Ovary (tissue), 9 donors: ENCODE data around the gene ITGB7. TPM values are rescaled to one million over a fixed set of nuclear protein-coding genes. Genes with fewer than 3 reads are reported as not detected.

Experiments used
- DNase-seq, 5 donors: peaks; one replicate each; pipeline ENCODE4 v3.0.0-alpha.2; 2019 to 2020
- H3K27ac ChIP-seq, 2 donors: fragments of 200-600 bp; one replicate each; pipeline versions ENCODE4 v1.5.1 to v1.8.0; 2019 to 2022
- H3K27me3 ChIP-seq: fragments of 200-600 bp; one replicate; pipeline ENCODE4 v1.8.0; 2022
- H3K36me3 ChIP-seq: fragments of 200-600 bp; sonication (generic); one replicate; pipeline ENCODE4 v1.5.1; 2019
- H3K4me1 ChIP-seq: one replicate; pipeline ENCODE4 v1.8.1; 2013; ENCODE audit warnings: mild to moderate bottlenecking, moderate library complexity; ENCODE audit not compliant: insufficient read depth
- H3K4me3 ChIP-seq: fragments of 200-600 bp; sonication (generic); one replicate; pipeline ENCODE4 v1.5.1; 2017
- H3K9me3 ChIP-seq, 2 donors: fragments of 200-600 bp in 1 of 2; sonication (generic) in 1 of 2; one replicate each; pipeline versions ENCODE4 v1.5.1 to v1.8.1; 2013 to 2019; ENCODE audit warnings: mild to moderate bottlenecking in 1 of 2, moderate library complexity in 1 of 2
- EP300 ChIP-seq: sonication (generic); formaldehyde crosslinking; IDR thresholded peaks from one replicate; pipeline ENCODE4 v1.6.1; 2017; ENCODE audit warnings: antibody characterized with exemption
- POLR2A ChIP-seq: fragments of 450-650 bp; IDR thresholded peaks from one replicate; pipeline ENCODE4 v1.6.1; 2017; ENCODE audit warnings: antibody characterized with exemption, mild to moderate bottlenecking, moderate library complexity
- WGBS, 3 donors: extraction: QIAGEN DNeasy Blood & Tissue Kit in 1 of 3; methylation state at CpG; one replicate each; pipeline versions ENCODE4 v1.1.5 to v1.1.7; 2013 to 2017; 5-methylcytosine and 5-hydroxymethylcytosine counted together
- intact Hi-C, 4 donors: fragments of 100-400 bp; cut with DNase I; formaldehyde crosslinking; loops; one replicate each; pipeline versions ENCODE4 v1.11.0 to v1.15.1; 2022 to 2023
- polyA plus RNA-seq, 2 donors: library from polyadenylated mRNA; stranded (reverse); fragments of 200-250 nt in 1 of 2; fragments of 350-450 nt in 1 of 2; fragmentation: Illumina TruSeq in 1 of 2; extraction: RNeasy Lipid Tissue Mini Kit (QIAGEN cat#74804) in 1 of 2; gene quantifications; one replicate each; pipeline ENCODE4 v1.2.3, GENCODE V29; 2013 to 2014
- total RNA-seq, 7 donors: library from RNA; depleted of rRNA in 2 of 7; stranded (reverse); fragments of >200 nt in 2 of 7; fragmentation: NEBNext Ultra II Directional in 3 of 7; extraction: Animal tissue kit (Norgen Biotek cat#: 25700) in 3 of 7; gene quantifications; one replicate each; pipeline versions ENCODE4 v1.1.0 to v1.2.4, GENCODE V29; 2016 to 2023
- TF ChIP-seq, protein P1 (sequence below), 3 donors: fragments of 450-650 bp in 2 of 3; fragments of 200-600 bp in 1 of 3; IDR thresholded peaks; one replicate each; pipeline versions ENCODE4 v1.5.1 to v1.8.0; 2016 to 2022; ENCODE audit warnings: antibody characterized with exemption in 3 of 3, mild to moderate bottlenecking in 1 of 3
- donor health status: DM: no; HTN: no; CAD: no; lungs with moderate emphysema.
- donor health status: DM: no; HTN: no; CAD: no.
- donor health status: Bipolar disorder and iron deficiency.
- donor health status: DM: yes; HTN: yes; CAD: no.
- donor health status: DM: no; HTN: no; CAD: no.
- donor health status: DM: yes; HTN: yes; CAD: no.

The ITGB7 gene
- total and polyA plus RNA-seq, 9 donors = 0.45 to 3.1 (median 1.7) TPM

DNA sequence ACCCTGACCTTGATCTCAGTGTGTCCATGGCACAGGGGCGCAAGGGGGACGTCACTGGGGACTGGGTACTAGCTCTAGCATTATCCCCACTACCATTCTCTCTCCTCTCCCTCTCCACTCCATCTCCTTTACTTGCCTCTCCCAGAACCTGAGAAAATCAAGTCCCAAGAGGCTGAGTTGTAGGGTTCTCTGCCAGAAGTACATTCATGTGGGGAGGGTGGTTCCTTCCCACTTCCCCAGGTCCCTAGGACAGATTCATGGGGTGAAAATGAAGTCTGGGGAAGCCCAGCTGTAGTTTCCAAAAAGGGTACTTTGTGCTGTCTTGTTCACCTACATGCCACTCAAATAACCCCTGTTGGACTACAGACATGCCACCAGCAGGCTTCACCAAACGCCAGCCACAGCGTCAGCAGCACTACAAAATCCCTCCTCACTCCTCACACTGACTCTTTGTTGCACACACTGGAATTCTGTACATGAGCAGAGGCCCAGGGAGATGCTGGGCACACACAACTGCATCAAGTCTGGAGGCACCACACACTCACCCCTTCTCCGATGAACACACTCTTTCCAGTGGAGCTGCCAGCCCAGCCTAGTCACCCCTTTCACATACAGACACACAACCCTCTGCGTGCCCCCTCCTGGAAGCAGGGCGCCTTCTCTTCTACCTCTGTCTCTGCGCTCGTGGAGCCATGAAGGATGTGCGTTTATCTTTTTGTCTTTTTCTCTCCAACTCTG, 18.0 kb upstream of the ITGB7 start:
- 76 to 79% (median 78%) methylated on average over 10 of the region's 10 CpGs for WGBS, 3 donors
- intact Hi-C loops = no loop called here
- no peaks in the 10 kb centered on the region for H3K9me3 ChIP-seq
- no peak overlapping the region for H3K4me3 ChIP-seq
- TF ChIP-seq, protein P1, sequence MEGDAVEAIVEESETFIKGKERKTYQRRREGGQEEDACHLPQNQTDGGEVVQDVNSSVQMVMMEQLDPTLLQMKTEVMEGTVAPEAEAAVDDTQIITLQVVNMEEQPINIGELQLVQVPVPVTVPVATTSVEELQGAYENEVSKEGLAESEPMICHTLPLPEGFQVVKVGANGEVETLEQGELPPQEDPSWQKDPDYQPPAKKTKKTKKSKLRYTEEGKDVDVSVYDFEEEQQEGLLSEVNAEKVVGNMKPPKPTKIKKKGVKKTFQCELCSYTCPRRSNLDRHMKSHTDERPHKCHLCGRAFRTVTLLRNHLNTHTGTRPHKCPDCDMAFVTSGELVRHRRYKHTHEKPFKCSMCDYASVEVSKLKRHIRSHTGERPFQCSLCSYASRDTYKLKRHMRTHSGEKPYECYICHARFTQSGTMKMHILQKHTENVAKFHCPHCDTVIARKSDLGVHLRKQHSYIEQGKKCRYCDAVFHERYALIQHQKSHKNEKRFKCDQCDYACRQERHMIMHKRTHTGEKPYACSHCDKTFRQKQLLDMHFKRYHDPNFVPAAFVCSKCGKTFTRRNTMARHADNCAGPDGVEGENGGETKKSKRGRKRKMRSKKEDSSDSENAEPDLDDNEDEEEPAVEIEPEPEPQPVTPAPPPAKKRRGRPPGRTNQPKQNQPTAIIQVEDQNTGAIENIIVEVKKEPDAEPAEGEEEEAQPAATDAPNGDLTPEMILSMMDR (IDR thresholded peaks at IDR 0.05) = no peak
- no peak for TF ChIP-seq EP300
- no peaks in the 10 kb centered on the region for H3K36me3 ChIP-seq
- peaks cover 4% of the 10 kb centered on the region for H3K4me1 ChIP-seq
- DNase-seq = no peak
- peak overlapping the region in 1 of 2 donors; percentile 99 for H3K27ac ChIP-seq
- no peaks in the 10 kb centered on the region for H3K27me3 ChIP-seq

DNA sequence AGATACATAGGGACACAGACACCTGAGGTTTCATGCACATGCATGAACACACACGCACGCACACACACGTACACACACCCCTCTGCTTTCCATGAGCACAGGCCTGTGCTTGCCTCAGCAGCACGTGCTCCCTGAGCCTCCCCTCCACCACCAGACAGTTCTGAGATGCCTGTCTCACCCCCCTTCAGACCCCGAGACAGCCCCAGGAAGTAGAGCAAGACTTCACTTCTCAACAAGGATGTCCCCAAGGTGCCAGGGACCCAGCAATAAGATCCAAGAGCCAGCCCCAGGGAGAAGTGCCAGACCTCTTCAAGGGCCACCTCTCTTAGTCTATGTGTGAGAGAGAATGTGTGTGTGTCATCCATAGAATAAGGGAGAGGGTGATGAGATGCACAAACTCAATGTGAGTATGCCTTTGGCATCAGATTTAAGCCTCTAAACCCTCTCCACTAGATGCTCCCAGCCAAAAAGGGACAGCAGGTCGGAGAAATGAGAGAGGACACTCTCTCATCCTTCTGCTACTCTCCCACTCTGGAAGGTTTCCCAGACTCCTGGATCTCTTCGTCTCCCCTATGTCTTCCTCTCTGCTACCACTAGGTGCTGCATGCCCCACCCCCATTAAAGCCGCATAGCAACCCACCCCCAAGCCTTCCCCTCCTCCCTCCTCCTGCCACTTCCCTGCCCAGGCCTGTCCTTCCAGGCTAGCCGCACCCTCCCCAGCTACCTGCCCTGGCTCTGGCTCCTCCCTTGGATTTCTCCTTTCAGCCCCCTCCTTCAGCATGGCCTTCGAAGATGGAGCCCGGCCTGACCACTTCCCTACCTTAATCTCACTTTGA, 17.2 kb upstream of the ITGB7 start:
- 64 to 68% (median 64%) methylated on average over 11 of the region's 11 CpGs for whole genome bisulfite sequencing, 3 donors
- TF ChIP-seq, protein P1 (IDR thresholded peaks at IDR 0.05) = no peak
- TF ChIP-seq EP300 (no peak), POLR2A (no peak)
- peaks cover 4% of the 10 kb centered on the region for H3K4me1 ChIP-seq

DNA sequence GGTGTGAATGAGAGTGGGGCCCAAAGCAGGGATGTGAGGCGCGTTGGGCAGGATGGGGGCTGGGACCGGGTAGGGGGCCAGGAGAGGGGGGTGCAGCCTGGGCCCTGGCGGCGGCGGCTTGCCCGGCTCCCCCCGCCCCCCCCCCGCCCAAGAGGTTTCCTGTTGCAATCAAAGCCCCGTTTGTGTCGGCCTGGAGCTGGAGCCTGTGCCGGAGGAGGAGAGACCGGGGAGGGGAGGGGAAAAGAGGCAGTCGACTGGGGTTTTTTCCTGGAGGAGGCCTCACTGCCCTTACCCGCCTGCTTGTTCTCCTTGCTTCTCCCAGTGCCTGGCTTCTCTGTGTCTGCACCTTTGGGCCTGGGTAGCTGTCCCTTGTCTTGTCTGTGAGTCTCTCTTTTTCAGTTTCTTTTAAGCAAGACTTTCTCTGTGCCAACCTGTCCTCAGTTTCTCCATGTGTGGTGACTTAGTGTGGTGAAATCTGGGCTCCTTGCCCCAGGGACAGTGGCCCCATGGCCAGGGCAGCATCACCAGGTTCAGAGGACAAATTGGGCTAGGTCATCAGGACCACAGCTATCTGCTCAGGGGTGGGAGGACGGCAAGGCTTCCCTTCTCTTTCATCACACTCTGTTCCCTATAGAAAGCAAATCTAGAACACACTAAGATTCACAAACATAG, 16.5 kb upstream of the ITGB7 start:
- peaks cover 4% of the 10 kb centered on the region for H3K4me1 ChIP-seq
- WGBS, 3 donors = 29 to 36% (median 31%) methylated on average over 16 of the region's 16 CpGs
- H3K9me3 ChIP-seq = no peaks in the 10 kb centered on the region
- peak overlapping the region in 1 of 2 donors; percentile 99 for H3K27ac ChIP-seq
- TF ChIP-seq EP300 = no peak
- TF ChIP-seq POLR2A = no peak
- TF ChIP-seq, protein P1 (IDR thresholded peaks at IDR 0.05) = no peak
- no peaks in the 10 kb centered on the region for H3K36me3 ChIP-seq
- peak in 2 of 5 donors; percentile 35 to 56 for DNase-seq
- intact Hi-C loops = no loop called here
- no peaks in the 10 kb centered on the region for H3K27me3 ChIP-seq
- H3K4me3 ChIP-seq = no peak overlapping the region

More for the DNA sequence above, 17.2 kb upstream of the ITGB7 start:
- Histone ChIP-seq H3K27ac (peak overlapping the region in 1 of 2 donors; percentile 99), H3K36me3 (no peaks in the 10 kb centered on the region), H3K9me3 (no peaks in the 10 kb centered on the region), H3K27me3 (no peaks in the 10 kb centered on the region), H3K4me3 (no peak overlapping the region)
- no peak for DNase-seq
- intact Hi-C loops = no loop called here

DNA sequence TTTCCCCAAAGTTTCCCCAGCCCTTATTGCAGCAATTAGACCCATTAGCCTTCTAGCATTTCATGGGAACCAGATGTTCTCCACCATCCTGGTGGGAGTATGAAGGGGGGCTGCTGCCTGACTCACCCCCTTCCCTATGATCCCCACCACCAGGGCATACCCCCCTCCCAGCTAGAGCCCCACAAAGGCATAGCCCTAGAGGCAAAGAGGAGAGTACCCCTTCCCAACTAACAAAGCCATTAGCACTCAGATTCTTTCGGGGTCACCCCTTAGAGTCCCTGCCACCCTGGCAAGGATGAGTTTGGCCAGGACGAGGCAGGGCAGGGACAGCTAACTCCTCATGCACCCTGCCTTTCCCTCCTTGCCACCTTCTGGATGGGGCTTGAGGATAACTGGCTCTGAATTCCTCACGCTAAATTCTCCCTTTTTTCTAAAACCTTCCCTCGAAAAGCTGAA, 15.8 kb upstream of the ITGB7 start:
- H3K4me1 ChIP-seq = peaks cover 6% of the 10 kb centered on the region
- H3K4me3 ChIP-seq = no peak overlapping the region
- no peak for DNase-seq
- no peaks in the 10 kb centered on the region for H3K9me3 ChIP-seq
- no peaks in the 10 kb centered on the region for H3K27me3 ChIP-seq
- peak overlapping the region; percentile 43 to 99 for H3K27ac ChIP-seq
- no peaks in the 10 kb centered on the region for H3K36me3 ChIP-seq
- TF ChIP-seq POLR2A (no peak), EP300 (no peak)
- TF ChIP-seq, protein P1 (IDR thresholded peaks at IDR 0.05) = no peak
- WGBS, 3 donors = 60 to 77% (median 72%) methylated on average over 4 of the region's 4 CpGs
- intact Hi-C loops = no loop called here
